Esophagus squamous epithelium (tissue), 4 donors: ENCODE measurements around the gene MAEA.

Experiments used
- POLR2A ChIP-seq, 4 donors: fragments of 450-650 bp; IDR thresholded peaks; one replicate each; pipeline ENCODE4 v1.6.1; 2017; ENCODE audit warnings: antibody characterized with exemption in 4 of 4, mild to moderate bottlenecking in 4 of 4, moderate library complexity in 3 of 4
- TF ChIP-seq, protein P1 (sequence below), 6 experiments: fragments of 450-650 bp in 4 of 6; fragments of 200-600 bp in 2 of 6; sonication (generic) in 2 of 6; IDR thresholded peaks; one replicate each; pipeline ENCODE4 v1.5.1; 2016 to 2019; ENCODE audit warnings: antibody characterized with exemption in 6 of 6, mild to moderate bottlenecking in 4 of 6, moderate library complexity in 4 of 6

DNA sequence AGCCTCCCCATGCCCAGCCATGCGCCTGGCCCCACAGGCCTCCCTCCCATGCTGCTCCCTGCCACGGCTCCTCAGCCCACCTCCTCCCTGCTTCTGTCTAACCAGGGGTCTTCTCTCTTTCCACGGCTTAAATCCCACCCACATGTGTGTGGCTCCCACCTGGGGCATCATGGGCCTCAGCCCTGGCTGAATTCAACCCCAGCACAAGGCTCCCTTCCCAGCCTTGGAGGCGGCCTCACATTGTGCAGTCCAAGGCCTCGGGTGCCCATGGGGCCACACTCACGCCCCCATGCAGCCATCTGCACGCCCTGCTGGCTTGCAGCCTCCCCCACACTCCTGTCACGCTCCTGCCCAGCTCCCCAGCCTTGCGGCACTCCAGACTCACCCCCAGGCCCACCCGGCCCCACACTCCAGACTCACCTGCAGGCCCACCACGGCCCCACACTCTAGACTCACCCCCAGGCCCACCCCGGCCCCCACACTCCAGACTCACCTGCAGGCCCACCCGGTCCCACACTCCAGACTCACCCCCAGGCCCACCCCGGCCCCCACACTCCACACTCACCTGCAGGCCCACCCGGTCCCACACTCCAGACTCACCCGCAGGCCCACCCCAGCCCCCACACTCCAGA, 27.0 kb downstream of the MAEA start:
- no peak for TF ChIP-seq POLR2A (IDR thresholded peaks at IDR 0.05)
- TF ChIP-seq, protein P1, sequence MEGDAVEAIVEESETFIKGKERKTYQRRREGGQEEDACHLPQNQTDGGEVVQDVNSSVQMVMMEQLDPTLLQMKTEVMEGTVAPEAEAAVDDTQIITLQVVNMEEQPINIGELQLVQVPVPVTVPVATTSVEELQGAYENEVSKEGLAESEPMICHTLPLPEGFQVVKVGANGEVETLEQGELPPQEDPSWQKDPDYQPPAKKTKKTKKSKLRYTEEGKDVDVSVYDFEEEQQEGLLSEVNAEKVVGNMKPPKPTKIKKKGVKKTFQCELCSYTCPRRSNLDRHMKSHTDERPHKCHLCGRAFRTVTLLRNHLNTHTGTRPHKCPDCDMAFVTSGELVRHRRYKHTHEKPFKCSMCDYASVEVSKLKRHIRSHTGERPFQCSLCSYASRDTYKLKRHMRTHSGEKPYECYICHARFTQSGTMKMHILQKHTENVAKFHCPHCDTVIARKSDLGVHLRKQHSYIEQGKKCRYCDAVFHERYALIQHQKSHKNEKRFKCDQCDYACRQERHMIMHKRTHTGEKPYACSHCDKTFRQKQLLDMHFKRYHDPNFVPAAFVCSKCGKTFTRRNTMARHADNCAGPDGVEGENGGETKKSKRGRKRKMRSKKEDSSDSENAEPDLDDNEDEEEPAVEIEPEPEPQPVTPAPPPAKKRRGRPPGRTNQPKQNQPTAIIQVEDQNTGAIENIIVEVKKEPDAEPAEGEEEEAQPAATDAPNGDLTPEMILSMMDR (IDR thresholded peaks at IDR 0.05): no peak
